Stimulated activated CD8-positive, alpha-beta memory T cell treated with anti-CD3 and anti-CD28 coated beads, Interleukin-7, amount 100 ng/mL, for 1 hour (primary cell): Measurements from ENCODE around the gene CCDC57.

Source experiments
- DNase-seq, 2 donors: peaks; one replicate each; pipeline ENCODE4 v3.0.0-alpha.2; 2020; ENCODE audit warnings: low read depth in 2 of 2

CCDC57 gene

DNA sequence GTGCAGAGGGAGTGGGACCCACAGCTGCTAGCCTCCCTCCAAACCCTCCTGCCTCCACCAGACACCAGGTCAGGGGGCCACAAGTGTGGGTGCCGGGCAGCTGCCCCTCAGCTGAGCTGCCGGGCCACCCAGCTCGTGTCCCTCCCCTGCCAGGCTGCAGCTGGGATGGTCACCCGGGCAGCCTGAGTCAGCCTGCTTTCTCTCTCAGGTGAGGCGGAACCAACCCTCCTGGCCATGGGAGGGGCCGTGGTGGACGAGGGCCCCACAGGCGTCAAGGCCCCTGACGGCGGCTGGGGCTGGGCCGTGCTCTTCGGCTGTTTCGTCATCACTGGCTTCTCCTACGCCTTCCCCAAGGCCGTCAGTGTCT is 23.1 kb upstream of the CCDC57 start:
- DNase-seq, result no peak

DNA sequence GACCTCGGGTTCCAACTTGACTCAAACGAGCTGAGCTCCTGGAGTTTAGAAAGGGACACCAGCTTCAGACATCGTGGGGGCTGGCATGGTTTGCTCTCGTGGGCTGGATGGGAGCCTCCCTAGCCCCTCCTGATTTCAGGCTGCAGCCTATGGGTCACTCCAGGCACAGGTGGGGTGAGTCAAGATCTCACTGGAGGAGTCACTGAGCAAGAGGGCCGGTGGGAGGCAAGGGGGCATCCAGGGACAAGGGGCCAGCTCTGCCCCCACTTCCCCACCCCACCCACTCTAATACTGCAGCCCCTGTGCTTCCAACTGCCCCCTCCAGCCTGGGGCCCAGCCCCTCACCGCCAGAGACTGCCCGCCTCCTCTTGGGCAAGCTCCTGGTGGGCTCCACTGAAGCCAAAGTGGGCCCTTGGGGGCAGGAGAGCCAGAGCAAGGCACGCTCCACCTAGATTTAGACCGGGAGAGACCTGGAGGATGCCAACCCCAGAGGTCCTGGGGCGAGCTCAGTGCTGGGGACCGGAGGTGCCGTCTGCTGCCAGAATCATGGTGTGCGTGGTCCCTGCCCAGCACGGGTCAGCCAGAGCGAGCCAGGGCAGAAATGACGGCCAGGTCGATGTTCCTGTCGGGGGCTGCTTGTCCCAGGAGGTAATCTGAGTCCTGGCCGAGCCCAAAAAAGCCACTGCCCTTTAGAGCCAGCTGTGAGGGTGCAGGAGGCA is 22.6 kb upstream of the CCDC57 start:
- no peak for DNase-seq

DNA sequence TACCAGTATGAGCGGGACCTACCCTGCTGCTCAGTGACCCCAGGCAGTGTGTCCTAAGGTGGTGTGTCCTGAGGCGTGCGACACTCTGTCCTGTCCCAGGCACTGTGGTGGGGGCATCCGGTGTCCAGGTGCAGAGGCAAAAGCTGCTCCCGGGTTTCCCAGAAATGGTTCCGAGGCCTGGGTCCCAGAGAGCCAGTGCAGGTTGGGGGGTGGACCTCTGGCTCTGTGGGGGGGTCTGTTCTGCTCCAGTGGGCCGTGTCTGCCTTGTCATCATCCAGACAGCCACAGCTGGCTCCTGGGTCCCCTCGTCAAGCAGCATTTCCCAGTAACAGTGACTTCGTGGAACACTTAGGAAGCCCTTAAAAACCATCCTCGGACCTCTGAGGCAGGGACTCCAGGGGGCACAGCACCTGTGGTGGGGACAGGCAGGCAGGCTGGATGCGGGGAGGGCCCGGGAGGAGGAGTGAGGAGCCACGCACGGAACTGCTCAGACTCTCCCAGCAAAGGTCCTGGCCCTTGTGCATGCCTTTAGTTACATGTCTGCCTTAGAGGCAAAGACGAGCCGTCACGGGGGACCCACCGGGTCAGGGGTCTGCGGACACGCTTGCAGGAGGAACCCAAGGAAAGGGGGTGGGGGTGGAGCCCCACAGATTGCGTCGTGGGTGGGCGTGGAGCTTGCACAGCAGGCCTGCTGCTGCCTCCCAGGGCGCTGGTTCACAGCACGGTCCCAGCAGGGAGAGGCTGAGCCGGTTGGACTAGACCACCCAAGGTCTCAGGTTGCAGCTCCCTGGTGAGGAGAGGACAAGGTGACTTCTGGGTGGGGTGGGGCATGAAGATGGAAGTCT is 21.8 kb upstream of the CCDC57 start:
- DNase-seq, result no peak

DNA sequence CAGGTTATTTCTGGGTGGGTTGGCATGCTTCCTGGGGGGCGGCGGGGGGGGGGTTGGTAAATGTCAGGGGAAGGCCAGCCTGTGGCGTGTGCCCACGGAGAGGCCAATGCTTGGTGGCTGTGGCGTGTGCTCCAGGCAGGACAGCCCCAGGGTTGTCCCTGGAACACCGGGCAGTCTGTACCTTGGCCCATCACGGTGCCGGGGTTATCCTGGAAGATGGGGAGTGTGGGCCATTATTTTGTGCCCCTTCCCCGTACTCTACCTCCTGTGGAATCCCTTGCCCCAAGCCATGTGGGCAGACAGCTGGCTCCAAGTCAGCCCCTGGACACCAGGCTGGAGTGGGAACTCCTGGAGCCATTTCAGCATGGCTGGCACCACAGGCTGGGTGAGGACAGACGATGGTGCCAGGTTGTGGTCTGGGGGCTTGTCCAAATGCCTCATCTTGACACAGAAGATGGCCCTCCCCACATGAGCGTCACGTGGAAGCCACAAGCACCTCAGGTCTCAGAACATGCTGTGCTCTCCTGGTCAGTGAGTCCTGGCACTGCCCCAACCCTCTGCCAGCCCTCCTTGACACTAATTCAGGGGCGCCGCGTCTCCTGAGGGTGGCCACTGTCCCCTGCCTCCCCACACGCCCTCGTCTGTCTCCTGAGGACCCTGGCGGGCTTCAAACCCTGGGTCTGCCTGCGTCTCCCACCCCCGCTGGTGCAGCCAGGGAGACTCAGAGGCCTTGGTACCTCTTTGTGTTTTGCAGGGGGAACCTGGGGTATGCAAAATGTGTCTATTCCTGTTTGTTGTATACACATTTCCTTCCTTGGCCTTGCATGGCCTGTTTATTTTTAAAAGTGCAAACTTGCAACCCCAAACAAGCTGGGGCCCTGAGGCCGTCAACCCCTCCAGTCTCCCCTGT is 20.5 kb upstream of the CCDC57 start:
- DNase-seq, result no peak

DNA sequence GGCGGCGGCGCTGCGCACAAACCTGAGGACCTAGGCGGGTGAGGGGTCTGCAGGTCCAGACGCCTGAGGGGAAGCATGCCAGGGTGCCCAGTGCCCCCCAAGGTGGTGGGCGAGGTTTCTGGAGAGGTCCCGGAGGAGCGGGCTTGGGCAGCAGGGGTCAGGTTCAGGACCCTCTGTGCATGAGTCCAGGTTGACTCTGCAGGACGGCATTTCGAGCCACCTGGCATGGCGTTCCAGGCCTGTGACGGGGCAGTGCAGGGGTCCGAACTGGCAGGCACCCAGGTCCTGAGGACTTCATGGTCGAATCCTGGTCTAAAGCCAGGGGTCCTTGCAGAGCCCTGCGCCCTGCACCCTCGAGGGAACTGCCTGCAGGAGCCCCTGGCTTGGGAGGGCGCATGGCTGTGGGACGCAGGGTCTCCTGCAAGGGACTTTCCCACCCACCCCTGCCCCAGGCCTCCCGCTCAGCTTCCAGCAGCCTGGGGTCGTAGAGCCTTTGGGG is 19.7 kb upstream of the CCDC57 start:
- no peak for DNase-seq

DNA sequence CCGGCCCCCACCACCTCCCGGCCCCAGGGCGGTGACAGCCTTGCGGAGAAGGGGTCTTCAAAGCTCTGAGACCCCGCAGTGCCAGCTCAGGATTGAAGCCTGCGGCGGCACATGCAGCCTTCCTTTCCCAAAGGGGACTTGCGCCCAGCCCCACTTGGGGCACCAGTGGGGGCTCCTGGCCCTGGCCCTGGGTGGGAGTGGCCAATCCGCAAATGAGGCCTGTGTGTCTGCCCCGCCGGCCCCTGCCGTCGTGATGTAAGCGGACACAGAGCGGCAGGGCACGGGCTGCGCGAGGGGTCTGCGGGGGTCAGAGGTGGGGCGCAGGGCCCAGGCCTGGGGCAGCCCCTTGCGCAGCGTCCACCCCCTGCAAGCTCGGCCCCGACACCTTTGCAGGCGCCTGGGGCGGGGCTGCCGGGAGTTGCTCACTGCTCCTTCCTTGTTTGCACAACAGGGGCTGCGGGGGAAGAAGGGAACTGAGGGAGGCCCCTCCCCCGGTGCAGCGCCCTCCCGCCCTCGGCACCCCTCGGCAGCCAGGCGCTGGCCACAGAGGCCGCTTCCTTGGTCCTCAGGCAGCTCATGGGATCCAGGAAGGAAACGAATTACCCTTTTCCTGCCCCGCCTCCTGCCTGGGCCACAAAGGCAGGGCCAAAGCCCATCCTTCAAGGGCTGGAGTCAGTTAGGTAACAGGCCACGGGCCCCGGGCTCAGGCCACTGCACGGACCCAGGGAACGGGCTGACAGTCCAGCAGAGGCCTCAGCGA is 19.1 kb upstream of the CCDC57 start:
- DNase-seq, result no peak

DNA sequence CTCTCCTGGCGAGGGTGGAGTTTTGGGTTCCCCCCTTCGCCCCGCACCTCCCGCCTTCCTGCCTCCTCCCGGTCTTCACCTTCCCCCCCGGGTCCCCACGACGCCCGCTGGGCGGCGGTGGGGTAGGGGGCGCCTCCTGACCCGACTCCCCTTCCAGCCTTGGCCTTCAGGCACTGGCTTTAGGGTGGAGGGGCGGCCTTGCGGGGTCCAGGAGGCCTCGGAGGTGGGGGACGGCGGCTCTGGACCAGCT is 18.6 kb upstream of the CCDC57 start:
- no peak for DNase-seq

- no peak for DNase-seq
Observed at GRCh38 chr17:82230609-82231311, 18.1 kb upstream of the CCDC57 start.

DNA sequence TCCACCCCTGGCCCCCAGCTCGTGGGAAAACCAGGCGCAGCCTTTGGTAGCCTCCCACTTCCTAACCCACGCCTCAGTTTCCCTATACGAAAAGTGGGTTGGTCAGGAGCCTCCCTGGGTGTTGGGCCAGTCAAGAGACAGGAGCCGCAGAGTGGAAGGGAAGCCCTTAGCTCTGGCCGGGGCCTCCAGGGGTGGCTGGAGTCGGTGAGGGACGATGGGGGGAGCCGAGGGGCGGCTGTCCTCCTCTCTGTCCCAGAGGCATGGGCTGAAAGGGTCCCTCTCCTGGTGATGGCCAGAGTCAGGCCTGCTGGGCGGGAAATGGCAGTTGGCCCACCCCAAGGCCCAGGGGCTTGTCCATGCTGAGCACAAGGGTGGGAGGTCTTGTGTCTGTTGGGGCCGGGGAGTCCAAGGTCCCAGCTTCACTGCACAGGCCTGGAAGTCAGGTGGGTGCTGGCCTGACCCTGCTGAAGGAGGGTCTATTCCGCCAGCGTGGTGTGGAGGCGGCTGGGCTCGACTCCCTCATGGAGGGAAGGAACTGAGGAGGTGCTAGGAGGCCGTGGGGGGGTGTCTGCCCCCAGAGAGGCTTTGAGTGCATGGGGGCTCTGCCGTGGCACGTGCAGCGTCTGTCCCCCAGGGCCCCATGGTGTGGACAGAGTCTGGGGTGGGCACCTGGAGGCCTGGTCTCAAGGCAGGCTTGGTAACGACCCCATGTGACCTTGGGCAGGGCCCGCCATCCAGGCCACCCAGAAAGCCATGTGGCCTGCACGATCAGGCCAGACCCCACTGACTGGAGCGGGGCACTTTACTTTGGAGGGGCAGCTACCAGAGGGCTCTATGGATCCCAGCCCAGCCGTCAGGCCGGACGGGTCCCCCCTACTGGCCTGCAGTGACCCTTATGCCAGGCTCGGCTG is 17.3 kb upstream of the CCDC57 start:
- no peak for DNase-seq

DNA sequence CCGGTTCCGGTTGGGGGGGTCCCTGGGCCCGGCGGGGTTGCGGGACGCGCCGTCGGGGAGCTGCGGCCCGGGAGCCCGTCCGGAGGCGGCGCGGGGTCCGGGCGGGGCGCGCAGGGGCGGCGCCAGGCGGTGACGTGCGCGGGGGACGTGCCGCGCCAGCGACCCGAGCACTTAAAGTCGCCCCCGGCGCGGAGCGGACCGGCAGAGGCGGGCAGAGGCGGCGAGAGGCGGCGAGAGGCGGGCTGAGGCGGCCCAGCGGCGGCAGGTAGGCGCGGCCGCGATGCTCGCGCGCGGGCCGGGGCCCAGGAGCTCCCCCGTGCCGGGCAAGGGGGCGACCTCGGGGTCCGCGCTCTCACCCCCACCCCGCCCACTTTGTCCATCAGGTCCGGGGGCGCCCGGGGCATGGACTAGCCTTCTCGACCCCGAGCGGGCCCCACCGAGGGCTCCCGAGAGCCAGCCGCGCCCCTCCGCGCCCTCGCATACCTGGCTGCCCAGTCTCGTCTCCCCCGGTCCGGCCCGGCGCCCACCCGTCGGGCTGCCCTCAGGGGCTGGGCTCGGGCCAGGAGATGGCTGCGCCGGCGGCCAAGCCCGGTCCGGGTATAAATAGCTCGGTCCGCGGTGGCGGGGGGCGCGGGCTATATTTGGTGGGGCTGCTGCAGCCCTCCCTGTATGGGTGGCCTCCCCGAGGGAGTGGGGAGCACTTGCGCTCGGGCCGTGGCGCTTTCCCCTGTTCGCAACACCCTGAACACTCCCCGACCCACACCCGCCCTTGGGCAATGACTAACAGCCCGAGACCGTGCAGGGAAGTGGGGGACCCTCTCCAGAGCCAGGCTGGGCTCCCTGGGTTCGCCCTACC is 16.4 kb upstream of the CCDC57 start, which contains the start of gene SLC16A3:
Gene SLC16A3, plus strand, starts transcription at position 201 of the 856 bp plus-strand sequence. CDS start 6,967 bp downstream, outside the sequence.
- DNase-seq, result peak; percentile 31 to 48

GRCh38 chr17:82228278-82228841 is 15.7 kb upstream of the CCDC57 start:
- DNase-seq, result no peak

GRCh38 chr17:82227629-82228277 is 15.1 kb upstream of the CCDC57 start:
- DNase-seq, result no peak

GRCh38 chr17:82226809-82227628 is 14.4 kb upstream of the CCDC57 start:
- DNase-seq, result no peak

DNA sequence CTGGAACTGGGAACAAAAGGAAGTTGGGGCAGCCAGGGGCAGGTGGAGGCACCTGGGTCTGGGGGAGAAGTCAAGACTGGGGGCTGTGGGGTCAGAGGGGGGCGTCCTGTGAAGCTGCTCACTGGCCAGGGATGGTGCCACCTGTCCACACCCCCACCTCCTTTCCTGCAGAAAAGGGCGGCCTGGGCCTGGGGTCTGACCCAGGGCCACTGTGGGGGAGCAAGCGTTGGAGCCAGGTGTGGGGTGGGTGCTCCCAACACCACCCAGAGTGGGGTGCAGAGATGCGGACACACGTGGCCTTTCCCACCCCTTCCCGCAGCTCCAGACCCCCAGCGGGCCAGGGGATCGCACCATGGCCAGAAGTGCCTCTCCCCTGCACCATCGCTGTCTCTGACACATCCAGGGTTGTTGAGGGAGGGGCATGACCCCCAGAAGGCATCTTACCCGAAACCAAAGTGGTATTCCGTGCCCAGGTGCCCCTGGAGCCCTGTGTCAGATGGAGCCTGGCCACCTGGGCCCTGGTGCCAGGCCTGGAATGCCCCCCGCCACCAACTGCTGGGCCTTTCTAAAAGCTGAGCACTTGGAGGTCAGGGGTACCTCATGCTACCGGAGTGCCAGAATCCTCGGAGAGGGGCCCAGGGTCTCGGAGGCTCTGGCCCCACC is 13.6 kb upstream of the CCDC57 start:
- no peak for DNase-seq

DNA sequence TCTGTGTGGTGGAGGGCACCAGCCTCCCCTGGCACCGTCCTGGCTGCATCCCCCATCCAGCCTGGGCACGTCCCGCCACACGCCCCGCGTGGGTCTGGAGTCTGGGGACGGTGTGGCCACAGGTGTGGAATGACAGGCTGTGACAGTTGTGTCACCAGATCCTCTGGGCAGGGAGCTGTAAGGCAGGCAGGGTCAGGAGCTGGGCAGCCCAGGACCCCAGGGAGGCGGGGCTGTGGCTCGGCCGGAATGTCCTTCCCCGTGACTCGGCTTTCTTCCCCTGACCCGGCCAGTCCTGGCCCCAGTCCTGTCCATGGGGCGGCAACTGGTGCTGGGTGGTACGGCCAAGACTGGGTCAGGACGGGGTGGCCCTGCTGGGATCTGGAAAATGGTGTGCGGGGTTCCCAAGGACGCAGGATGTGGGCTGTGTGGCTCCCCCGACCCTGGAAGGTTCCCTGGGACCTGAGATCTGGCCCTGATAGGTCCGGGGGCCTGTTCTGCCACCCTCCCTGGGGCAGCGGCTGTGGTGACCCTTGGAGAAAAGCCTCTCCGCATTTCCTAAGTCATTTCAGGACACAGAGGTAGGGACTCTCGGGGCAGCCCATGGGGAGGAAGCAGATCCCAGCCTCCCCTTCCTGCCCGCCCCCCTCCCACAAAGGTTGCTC is 12.9 kb upstream of the CCDC57 start:
- DNase-seq, result no peak

GRCh38 chr17:82224666-82225065 is 12.0 kb upstream of the CCDC57 start:
- DNase-seq, result no peak
